HepG2 (cell line): ENCODE data around the gene SCAF4. TPM values are rescaled to one million over a fixed set of nuclear protein-coding genes. Genes with fewer than 3 reads are reported as not detected.

Experiments used
- ATRX ChIP-seq: sonication (generic); formaldehyde crosslinking; IDR thresholded peaks from 2 replicates; pipeline ENCODE4 v1.4.0; 2020; ENCODE audit warnings: missing genetic modification reagents, borderline replicate concordance
- BRD4 ChIP-seq: sonication (generic); formaldehyde crosslinking; IDR thresholded peaks from 2 replicates; pipeline ENCODE4 v1.4.0; 2020; ENCODE audit warnings: missing genetic modification reagents
- CENPT ChIP-seq: sonication (generic); formaldehyde crosslinking; IDR thresholded peaks from 2 replicates; pipeline ENCODE4 v1.8.0; 2022; ENCODE audit warnings: low read depth, mild to moderate bottlenecking, moderate library complexity, missing genetic modification reagents
- FOXK1 ChIP-seq: sonication (generic); formaldehyde crosslinking; IDR thresholded peaks from 2 replicates; pipeline ENCODE4 v1.4.0; 2020; ENCODE audit warnings: low read depth, missing genetic modification reagents, borderline replicate concordance
- KMT2B ChIP-seq: IDR thresholded peaks from 2 replicates; pipeline ENCODE4 v1.6.1; 2016; ENCODE audit warnings: missing genetic modification reagents, missing compliant biosample characterization
- MNT ChIP-seq: fragments of 450-650 bp; IDR thresholded peaks from 2 replicates; pipeline ENCODE4 v1.6.1; 2016
- MXD3 ChIP-seq: IDR thresholded peaks from 2 replicates; pipeline ENCODE4 v1.6.1; 2016; ENCODE audit warnings: mild to moderate bottlenecking, missing biosample characterization, missing genetic modification reagents
- NFIC ChIP-seq: IDR thresholded peaks from 2 replicates; pipeline ENCODE4 v1.6.1; 2012; ENCODE audit warnings: mild to moderate bottlenecking, low read length, inconsistent platforms
- PRDM15 ChIP-seq: sonication (generic); formaldehyde crosslinking; IDR thresholded peaks from 2 replicates; pipeline ENCODE4 v1.4.0; 2020; ENCODE audit warnings: missing genetic modification reagents
- RERE ChIP-seq: IDR thresholded peaks from 2 replicates; pipeline ENCODE4 v1.6.1; 2016; ENCODE audit warnings: low read depth, missing genetic modification reagents, missing compliant biosample characterization
- STAG1 ChIP-seq: sonication (generic); formaldehyde crosslinking; IDR thresholded peaks from 2 replicates; pipeline ENCODE4 v1.4.0; 2020; ENCODE audit warnings: missing genetic modification reagents
- ZNF160 ChIP-seq: sonication (generic); formaldehyde crosslinking; IDR thresholded peaks from 2 replicates; pipeline ENCODE4 v1.8.0; 2022; ENCODE audit warnings: mild to moderate bottlenecking, inconsistent platforms, missing genetic modification reagents
- ZNF33A ChIP-seq: sonication (generic); formaldehyde crosslinking; IDR thresholded peaks from 2 replicates; pipeline ENCODE4 v1.5.1; 2020; ENCODE audit warnings: missing genetic modification reagents, mild to moderate bottlenecking, moderate library complexity, borderline replicate concordance
- ZNF512B ChIP-seq: sonication (generic); formaldehyde crosslinking; IDR thresholded peaks from 2 replicates; pipeline ENCODE4 v1.5.1; 2020; ENCODE audit warnings: missing genetic modification reagents, mild to moderate bottlenecking, borderline replicate concordance
- polyA plus RNA-seq, 8 experiments: library from polyadenylated mRNA; depleted of rRNA in 3 of 8; stranded (reverse) in 7 of 8; unstranded in 1 of 8; fragments of >200 nt; fragmentation: Illumina TruSeq in 4 of 8; extraction: Trizol in 4 of 8; gene quantifications; 2 replicates each; pipeline versions ENCODE4 v1.2.1 to v1.2.3, GENCODE V29; 2011 to 2016; ENCODE audit warnings: low read depth in 4 of 8, missing spikeins in 1 of 8, mixed read lengths in 1 of 8; ENCODE audit not compliant: insufficient read depth in 1 of 8
- total RNA-seq, 5 experiments: library from RNA; depleted of rRNA; stranded (reverse); fragments of >200 nt; fragmentation: Illumina TruSeq; extraction: Trizol; gene quantifications; 2 replicates each; pipeline ENCODE4 v1.2.3, GENCODE V29; 2016; ENCODE audit warnings: low read depth in 1 of 5

The SCAF4 gene
- total and polyA plus RNA-seq, 2 of the 13 experiments (the other 11 are each of a cell fraction or from before 2014, with no cell fraction given) = 9.1 to 11.5 TPM

- TF ChIP-seq MNT (no peak), BRD4 (CRISPR knock-in tag) (no peak; the same call in 1 of the 2 replicates), NFIC (no peak), FOXK1 (CRISPR knock-in tag) (0 out of 2 replicates have a peak, but pooled peaks have one; percentile 26), STAG1 (no peak), RERE (CRISPR knock-in tag) (no peak), KMT2B (no peak), ATRX (no peak), MXD3 (CRISPR knock-in tag) (peak; percentile 65; the same call in 1 of the 2 replicates), CENPT (CRISPR knock-in tag) (peak; percentile 15; the same call in 1 of the 2 replicates), ZNF33A (no peak), ZNF512B (no peak), PRDM15 (CRISPR knock-in tag) (no peak), ZNF160 (CRISPR knock-in tag) (no peak; the same call in 1 of the 2 replicates)
These were observed at the start of gene SCAF4 (continued) for GRCh38 chr21:31731857-31732596.
